Stimulated activated CD4-positive, alpha-beta T cell treated with anti-CD3 and anti-CD28 coated beads, TNF-alpha, amount 100 ng/mL, for 1 hour (primary cell): ENCODE results near the gene TLR10.
"Not testable (repeated sequence)": the region's sequence is repeated elsewhere in the genome, so short reads cannot be mapped to it uniquely, and the experiment has no call there.

Experiments
- DNase-seq, 3 donors: peaks; one replicate each; pipeline ENCODE4 v3.0.0-alpha.2; 2020; ENCODE audit warnings: low read depth in 3 of 3, low spot score in 1 of 3

The TLR10 gene

DNA sequence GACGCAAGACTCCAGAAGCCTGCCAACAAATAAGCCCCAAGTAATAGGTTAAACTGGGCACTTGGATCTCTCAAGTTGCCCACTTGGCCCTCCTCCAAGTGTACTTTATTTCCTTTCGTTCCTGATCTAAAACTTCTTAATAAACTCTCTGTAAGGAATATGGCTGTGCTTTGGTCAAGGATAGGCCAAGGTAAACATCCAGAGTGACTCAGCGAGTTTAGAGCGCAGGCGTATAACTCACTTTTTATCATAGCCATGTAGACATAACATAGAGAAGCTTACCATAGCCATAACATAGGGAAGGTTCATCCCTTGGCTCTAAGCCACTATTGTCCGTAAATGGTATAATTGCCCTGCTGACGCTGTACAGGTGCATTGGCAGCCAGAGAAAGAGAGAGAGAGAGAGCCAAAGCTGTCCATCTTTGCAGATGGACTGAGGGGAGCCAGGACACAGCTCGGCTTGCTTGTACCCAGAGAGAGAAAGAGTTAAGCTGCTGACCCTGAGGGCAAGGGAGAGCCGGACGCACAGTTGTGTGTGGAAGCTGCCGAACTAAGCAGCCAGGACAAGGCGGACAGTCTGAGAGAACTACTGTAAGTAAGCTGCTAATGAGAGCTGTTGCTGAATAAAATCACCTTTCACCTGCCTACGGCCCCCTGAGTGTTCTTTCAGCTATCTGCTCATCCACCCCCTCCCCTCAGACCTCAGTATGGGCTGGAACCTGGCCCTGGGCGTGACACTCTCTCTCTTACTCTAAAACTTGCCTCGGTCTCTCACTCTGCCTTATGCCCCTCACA lies 20.0 kb upstream of the TLR10 start:
- no peak for DNase-seq

DNA sequence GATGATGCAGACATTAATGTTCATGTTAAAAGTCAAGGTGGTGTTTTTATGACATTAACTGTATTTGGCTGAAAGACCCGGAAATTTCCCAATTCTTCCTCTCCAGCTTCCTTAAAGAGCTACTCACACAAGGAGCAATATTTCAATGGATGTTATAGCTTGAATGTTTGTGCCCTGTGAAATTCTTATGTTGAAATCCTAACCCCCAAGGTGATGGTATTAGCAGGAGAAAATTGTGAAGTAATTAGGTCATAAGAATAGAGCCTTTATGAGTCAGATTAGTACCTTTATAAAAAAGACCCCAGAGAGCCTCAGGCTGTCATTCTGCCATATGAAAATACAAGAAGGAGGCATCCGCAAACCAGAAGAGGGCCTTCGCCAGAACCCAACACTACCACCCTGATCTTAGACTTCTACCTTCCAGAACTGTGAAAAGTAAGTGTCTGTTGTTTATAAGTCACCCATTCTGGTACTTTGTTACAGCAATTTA lies 18.2 kb upstream of the TLR10 start:
- no peak for DNase-seq

DNA sequence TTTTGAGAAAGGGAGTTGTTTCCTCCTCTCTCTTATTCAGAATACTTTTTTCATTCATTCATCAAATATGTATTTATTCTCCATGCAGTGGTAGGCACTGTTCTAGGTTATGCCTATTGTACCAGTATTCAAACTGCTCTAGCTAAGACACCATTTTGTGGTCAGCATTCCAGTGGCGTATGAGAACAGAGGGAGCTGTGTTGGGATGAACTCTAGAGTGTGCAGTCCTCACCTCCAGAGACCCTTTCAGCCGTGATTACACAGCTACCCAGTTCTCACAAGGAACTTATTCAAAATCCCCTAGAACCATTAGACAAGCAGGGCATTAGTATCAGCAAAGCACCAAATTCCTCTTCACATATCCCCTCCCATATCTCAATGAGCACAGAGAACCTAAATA lies 17.6 kb upstream of the TLR10 start:
- DNase-seq, result no peak

DNA sequence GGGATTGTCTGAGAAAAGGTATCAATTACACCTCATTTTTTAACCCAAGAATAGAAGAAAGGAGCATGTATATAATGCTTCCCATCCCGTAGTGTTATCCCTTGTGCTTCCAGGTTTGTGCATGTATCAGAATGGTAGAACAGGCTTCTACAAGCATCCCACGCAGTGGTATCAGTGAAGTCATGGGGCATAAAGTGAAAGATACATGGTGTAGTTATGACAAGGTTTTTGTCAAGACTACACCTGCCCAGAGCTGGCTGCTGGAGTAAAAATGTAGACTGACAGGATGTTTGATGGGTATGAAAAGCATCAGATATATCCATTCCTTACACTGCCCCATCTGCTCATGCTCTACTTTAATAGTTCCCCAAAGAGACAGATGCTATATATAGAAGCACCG lies 12.3 kb upstream of the TLR10 start:
- no peak for DNase-seq

DNA sequence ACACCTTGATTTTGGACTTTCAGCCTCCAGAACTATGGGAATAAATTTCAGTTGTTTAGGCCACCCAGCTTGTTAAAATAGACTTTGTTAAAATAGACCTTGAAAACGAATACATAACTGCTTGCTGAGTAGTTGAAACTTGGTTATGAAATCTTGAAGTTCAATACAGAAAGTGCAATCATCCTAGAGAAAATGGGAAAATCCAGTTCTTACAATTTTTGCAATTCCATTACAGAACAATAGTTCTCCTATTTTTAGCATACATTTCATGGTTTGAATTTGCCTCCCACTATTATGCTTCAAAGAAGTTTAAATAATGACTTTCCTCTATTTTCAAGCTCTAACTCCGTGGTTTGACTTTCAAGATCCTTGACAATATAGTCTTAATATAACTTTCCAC lies 11.3 kb upstream of the TLR10 start:
- no peak for DNase-seq

DNA sequence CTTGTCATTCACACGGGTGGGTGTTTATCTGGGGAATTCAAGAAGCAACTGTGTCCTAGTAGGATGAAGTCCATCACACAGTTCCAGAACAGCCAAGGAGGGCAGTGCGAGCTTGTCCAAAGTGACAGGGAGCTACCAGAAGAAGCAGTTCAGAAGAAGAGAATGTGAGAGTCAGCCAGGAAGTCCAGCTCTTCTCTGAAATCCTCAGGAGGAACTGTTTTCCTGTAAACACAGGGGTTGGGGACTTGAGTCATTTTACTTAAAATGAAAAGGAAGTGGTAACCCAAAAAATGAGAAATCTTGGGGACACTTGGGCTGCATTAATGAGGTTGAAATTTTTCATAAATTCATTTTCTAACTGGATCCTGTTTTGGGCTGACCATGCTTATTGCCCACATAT lies 8.2 kb upstream of the TLR10 start:
- DNase-seq, result no peak

DNA sequence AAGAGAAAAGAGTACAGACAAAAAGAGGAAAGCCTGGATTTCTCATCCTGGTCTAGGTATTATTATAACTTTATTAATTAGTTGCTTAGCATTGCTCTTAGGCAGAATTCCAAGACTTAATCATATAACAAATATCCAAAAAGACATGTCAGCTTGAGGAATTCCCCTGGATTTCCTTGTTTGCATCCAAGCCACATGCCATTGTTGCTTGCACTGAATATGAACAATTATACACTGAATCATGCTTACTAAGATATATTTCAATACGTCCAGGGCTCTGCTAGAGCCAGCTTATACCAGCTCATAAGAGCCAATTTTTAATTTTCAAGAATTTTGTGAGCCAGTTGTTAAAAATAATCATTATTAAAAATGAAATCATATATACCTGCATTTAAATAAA lies 5.5 kb upstream of the TLR10 start:
- DNase-seq, result no peak

DNA sequence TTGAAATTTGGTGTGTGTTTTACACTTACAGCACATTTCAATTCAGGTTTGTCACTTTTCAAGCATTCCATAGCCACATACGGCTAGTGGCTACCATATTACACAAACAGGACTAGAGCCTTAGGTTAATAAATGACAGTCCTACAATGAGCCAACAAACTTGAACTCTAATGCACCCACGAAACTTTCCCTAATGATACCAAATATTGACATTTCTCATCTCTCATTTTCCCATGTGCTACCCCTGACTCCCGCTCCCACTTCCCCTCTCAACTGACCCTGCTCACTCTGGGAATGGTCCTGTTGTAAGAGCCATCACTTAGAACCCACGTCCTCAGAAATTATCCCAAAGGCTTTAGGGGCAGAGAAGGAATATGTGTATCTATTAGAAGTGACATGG lies 4.9 kb upstream of the TLR10 start:
- DNase-seq, result no peak

DNA sequence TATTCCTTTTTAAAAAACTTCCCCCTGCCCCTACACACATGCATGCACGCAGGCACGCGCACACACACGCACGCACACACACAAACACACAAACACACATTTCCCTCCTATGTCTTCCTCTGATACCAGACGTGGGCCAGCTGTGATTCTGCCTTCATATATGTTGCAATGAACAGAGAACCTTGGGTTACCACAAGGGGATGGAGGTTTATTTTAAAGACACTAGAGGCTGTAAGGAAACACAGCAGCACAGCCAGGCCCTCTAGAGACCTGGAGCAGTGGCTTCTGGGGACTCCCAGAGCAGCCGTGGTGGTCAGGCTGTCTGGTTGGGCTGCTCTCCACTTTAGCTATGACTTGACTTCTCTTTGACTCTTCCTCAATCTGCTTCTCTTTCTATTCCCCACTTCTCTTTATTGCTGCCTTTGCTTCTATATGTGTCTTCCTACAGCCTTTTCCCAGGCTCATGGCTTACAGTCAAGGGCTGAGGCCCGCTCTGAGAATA lies 3.2 kb upstream of the TLR10 start:
- no peak for DNase-seq

DNA sequence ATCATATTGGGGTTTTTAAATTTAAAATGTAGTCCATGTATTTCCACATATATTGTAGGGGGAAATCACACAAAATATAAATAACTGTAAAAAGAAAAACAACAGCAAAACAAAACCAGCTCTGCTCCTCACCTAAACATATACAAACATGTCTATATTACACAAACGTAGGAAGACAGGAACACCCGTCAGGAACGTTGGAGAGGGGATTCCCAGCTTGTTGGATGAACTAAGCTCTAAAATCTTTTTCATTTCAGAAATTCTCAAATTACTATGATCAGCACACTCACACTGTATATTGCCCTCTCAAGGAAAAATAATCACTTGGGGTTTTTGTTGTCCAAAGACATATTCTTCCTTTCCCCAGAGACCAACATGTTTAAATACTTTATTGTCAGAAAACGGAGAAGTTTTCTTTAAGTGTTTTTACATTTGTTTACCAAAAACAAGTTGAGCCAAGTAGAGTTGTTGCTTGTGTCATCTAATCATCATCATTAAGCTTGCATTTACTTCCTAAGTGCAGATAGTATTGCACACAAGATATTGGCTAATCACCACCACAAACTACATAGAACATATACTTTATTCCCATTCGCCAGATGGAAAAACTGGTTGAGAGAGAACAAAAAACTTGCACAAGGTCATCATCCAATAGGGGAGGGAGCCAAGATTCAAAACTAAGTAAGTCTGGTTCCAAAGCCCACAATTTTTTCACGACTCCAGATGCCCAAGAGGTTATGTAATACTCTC lies 2.4 kb upstream of the TLR10 start:
- no peak for DNase-seq

DNA sequence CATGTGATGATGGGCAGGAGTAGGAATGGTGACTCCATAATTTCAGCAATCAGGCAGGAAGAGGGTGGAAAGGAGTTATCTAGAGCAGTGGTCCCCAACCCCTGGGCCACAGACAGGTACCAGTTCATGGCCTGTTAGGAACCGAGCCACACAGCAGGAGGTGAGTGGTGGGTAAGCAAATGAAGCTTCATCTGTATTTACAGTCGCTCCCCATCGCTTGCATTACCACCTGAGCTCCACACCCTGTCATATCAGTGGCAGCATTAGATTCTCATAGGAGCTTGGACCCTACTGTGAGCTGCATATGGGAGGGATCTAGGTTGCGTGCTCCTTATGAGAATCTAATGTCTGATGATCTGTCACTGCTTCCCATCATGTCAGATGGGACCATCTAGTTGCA lies 1.4 kb upstream of the TLR10 start:
- DNase-seq, result no peak

DNA sequence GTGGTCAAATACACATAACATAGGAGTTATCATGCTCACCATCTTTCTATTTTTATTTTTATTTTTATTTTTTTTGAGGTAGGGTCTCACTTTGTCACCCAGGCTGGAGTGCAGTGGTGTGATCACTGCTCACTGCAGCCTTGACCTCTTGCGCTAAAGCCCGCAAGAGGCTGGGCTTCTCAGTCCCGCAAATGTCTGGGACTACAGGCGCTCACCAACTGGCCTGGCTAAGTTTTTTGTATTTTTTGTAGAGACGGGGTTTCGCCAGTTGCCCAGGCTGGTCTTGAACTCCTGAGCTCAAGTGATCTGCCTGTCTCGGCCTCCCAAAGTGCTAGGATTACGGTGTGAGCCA lies 295 bp upstream of the TLR10 start:
- DNase-seq, result no peak

DNA sequence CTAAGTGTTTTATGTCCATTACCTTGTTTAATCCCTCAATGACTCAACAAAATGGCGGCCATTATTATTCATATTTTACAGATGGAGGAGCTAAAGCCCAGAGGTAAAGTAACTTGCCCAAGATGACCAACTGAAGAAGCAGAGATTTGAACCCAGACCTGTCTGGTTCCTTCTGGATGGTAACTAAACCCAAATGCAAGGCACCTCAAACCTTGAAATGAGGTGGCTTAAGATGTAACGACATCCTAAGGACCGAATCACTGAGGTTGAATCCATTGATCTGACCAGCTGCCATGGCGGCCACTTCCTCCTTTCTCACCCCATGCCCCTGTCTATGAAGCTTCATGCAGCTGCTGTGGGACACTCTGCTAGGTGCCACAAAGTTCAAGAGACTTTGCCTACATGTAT lies 932 bp downstream of the TLR10 start:
- no peak for DNase-seq

DNA sequence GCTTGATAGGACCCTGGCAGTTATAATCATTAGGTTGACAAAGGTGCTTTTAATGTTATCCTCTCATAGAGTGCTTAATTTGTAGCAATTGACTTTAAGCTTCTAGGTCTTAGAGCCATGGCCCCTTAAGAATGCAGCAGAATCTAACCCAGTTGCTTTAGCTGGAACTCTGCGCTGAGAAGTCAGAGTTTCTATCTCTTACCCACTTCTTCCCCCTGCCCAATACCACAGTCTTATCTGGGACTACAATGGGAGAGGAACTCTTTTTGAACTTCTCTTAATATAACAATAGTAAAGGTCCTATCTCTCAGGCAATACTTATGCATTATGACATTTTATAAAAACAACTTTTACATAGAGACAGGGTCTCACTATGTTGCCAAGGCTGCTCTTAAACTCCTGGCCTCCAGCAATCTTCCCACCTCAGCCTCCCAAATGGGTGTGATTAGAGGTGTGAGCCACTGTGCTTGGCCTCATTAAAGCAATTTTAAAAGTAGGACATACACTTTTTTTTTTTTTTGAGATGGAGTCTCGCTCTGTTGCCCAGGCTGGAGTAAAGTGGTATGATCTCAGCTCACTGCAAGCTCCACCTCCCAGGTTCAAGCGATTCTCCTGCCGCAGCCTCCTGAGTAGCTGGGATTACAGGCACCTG lies 1.8 kb downstream of the TLR10 start:
- no peak for DNase-seq

DNA sequence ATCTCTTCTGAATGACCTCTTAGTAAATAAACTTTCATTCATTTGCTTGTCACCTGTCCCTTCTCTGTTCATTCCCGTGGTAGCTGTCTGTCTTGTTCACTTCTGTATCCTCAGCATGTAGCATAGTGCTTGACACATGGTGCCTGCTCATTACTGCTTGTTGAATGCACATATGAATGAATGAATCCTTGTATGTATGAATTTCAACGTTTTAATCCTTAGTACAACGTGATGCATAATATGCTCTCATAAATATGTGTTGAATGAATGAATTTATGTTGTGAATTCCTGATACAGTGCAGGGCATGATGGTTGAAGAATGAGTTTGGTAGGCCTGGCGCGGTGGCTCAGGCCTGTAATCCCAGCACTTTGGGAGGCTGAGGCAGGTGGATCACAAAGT lies 3.0 kb downstream of the TLR10 start:
- no peak for DNase-seq

DNA sequence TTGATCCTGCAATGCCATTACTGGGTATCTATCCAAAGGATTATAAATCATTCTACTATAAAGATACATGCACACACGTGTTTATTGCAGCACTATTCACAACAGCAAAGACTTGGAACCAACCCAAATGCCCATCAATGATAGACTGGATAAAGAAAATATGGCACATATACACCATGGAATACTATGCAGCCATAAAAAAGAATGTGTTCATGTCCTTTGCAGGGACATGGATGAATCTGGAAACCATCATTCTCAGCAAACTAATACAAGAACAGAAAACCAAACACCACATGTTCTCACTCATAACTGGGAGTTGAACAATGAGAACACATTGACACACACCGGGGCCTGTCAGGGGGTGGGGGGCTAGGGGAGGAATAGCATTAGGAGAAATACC lies 4.9 kb downstream of the TLR10 start:
- not testable (repeated sequence) for DNase-seq

DNA sequence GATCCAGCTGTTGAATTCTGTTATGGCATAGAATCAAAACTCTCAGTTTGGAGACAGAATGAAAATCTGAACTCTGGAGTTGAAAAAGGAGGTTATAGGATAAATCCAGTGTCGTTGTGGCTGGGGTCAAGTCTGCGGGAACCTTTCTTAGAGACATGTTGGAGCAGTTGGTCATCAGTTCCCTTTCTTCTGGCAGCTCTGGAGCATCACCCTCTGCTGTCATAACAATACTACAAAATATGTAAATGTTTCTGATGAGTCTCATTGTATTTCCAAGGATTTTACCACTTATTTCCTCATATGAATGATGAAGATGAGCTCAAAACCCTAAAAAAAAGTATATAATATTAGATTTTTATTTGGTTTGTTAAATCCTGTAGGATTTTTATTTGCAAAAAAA lies 7.5 kb downstream of the TLR10 start:
- DNase-seq, result no peak

DNA sequence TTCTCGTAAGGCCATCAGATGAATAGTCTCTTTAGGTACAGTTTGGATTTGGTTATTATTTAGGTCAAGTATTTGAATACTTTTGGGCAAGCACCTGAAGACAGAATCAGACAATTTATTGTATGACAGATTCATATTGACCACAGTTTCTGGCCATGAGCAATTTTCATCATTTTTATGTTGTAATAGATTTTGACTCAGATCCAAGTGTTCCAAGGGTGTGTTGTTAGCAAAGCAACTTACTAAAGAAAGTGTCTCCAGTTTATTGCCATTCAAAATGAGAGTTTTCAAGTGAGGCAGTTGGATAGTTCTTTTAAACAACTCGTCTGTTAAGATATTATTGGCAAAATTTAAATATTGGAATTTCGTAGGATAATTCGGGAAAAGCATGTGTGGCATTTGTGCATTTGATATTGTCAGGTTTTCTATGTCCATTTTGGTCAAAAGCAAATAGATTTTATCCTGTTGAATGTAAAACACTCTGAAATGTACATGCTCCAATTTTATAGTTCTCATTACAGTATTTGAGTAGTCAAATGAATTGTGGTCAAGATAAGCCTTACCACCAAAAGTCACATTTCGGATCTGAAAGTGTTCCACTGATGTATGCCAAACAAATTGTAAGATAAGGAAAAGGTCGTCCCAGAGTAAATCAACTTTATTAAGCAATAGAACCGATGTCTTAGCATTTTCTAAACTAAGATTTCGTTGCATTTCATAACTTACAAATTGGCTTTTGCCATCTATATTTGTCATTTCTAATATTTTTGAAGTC lies 8.4 kb downstream of the TLR10 start:
- no peak for DNase-seq

DNA sequence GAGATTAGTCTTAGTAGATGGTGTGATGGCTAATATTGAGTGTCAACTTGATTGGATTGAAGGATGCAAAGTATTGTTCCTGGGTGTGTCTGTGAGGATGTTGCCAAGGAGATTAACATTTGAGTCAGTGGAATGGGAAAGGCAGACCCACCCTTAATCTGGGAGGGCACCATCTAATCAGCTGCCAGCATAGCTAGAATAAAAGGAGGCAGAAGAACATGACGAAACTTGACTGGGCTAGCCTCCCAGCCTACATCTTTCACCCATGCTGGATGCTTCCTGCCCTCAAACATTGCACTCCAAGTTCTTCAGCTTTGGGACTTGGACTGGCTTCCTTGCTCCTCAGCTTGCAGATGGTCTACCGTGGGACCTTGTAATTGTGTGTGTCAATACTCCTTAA lies 12.5 kb downstream of the TLR10 start:
- DNase-seq, result not testable (repeated sequence)

DNA sequence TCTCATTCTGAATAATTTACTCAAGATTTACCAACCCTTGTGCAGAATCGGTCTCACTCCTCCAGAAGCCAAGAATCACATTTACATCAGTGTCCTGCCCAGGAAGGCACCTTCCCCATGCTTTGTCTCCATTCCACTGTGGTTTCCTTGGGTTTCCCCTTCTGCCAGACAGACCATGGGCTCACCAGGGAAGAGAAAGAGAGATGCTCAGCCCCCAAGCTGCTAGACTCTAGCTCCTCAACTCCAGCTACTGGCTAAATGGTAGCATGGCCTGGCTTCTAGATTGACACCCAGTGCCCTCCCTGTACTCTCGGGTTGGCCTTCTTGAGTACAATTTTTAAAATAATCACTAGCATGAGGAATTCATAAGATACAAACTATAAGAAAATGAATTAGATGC lies 12.9 kb downstream of the TLR10 start:
- DNase-seq, result no peak

DNA sequence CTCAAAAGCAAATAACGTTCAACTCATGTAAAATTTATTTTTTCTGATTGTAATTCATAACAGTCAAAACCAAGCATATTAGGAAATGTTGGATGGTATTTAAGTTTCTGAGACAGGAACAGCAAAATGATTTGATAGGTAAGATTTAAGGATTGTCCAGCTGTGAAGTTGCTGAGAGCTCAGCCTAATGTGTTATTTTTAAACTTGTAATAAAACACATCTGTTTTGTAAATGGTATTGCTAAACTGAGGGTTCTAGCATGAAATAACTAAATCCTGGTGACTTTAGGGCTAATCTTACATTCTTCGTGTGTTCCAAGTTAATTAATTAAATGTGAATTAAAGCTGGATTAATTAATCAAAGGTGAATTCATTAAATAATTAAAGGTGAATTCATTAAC lies 13.3 kb downstream of the TLR10 start:
- no peak for DNase-seq
